ENCODE data around the gene TLE7.
A peak's percentile ranks its signal among the peaks of the same experiment; 100 is the strongest.

Gene TLE7

GRCh38 chr16:71442051-71442440 is at the start of gene TLE7:
Gene TLE7, minus strand, starts transcription at chr16:71442054. Its CDS starts 8,730 bp downstream, at chr16:71433324.
- no peak for DNase-seq

- no peak for DNase-seq
These were observed 49.2 kb upstream of the TLE7 start for GRCh38 chr16:71491054-71491453.

DNA sequence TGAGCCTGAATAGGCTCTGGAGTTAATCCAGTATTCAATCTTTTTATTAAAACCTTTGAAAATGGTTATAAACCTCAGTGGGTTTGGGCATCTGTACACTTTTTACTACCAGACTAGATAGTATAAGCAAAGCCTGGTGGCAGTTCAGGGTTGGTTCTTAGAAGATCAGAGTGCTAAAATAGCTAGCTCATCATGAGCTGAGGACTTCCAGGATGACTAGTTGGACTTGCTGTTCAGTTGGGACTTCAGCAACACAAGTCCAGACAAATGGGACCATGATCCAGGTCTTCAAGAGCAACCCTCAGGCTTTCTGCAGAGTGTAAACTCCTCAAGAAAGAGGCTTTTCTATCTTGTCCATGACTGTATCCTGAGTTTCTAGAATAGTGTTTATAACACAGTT is 48.5 kb upstream of the TLE7 start:
- DNase-seq: no peak

- DNase-seq: no peak
These were observed 47.3 kb upstream of the TLE7 start, which contains the start of gene ZNF19 for GRCh38 chr16:71489122-71489521. Gene ZNF19, minus strand, starts transcription at chr16:71489324. Its CDS starts 7,210 bp downstream, at chr16:71482114.

DNA sequence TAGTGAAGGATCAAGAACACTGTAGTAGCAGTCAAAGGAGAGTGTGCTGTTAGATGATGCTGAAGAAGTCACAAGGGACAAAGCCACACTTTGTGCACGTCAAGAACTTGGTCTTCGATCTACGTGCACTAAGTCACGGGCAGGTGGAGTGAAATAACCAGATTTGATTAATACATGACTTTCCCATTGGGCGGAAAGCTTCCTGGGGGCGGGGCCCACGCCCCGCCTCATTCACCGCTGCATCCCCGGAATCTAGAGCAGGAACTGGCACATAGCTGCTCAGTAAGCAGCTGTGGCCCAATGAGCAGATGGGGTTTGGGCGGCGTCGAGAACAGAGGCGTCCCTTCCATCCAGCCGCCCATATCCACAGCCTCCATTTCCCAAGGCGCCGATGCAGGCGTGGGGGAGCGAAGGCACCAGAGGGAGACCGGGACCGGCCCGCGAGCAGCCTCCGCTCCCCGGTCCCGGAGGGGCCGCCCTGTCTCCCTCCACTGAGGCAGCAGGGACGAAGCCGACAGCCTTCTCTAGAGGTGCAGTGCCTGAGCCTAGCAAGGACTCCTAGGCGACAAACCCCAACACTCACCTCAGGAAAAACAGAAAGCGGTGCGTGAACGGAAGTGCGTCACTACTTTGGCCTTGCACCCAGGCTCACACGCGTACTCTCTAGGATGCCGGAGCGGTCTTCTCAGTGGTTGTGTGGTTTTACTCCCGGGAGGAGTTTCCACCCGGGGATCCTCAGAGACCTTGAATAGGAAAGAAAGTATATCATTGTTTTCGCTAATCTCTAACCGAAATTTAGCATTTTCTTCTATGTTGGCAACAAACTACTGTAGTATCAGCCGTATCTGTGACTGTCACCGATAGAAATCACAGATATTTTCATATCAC is 42.4 kb upstream of the TLE7 start:
- peak; percentile 32 to 77 for DNase-seq

- no peak for DNase-seq
These were observed 40.7 kb upstream of the TLE7 start for GRCh38 chr16:71482569-71482968.

- DNase-seq: no peak
These were observed 39.1 kb upstream of the TLE7 start for GRCh38 chr16:71480956-71481355.

DNA sequence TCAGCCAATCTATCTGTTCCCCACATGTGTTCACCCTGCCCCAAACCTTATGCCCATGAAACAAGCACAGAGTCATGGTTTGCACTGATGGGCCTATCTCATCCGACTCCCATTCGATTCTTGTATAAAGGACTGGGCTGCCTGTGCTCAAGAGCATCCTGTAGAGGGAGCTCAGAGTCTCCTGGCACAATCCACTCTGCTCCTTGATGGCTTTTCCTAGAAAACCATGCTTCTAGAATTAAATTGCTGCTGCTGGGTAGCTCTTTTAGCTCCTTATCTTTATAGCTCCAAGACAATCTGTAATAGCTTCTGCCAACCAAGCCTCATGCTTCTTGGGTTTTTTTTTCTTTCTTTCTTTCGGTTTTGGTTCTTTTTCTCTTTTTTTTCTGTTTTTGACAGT is 37.6 kb upstream of the TLE7 start:
- peak in 1 of 2 experiments; percentile 5 for DNase-seq

GRCh38 chr16:71476457-71477124 is 34.7 kb upstream of the TLE7 start:
- DNase-seq: no peak

DNA sequence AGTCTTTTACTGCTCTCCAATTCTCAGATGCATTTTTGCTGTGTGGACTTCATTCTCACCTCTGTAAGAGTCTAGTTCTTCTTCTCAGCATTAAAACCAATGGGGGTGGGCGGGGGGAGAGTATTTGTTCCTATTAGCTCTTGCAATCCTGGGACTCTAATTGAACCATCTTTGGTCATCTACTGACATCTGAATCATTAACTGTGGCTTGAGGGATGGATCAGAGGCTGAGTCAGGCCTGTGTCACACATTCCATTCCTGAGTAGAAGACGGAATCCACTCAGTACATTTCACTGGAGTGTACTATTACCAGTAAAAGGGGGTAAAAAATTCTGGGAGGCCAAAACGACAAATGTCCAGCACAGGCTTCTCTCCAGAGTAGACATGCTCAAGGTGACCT is 33.0 kb upstream of the TLE7 start:
- no peak for DNase-seq

GRCh38 chr16:71473891-71474290 is 32.0 kb upstream of the TLE7 start:
- DNase-seq: no peak

DNA sequence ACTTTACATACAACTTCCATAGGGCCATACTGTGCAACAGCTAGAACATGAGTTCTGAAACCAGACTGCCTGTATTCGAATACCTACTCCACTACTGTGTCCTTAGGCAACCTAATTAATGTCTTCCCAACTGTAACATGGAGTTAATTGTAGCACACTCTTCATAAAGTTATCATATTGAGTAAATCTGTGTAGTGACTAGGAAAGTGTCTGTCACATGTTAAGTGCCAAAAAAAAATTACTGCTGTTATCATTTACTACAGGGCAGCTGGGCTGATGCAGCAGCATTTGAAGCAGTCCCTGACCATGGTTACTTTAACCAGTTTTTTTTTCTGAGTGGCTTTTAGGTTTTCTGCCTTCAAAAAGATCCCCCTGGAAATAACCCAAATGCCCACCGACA is 31.1 kb upstream of the TLE7 start:
- no peak for DNase-seq

- DNase-seq: no peak
These were observed 30.2 kb upstream of the TLE7 start for GRCh38 chr16:71472051-71472450.

DNA sequence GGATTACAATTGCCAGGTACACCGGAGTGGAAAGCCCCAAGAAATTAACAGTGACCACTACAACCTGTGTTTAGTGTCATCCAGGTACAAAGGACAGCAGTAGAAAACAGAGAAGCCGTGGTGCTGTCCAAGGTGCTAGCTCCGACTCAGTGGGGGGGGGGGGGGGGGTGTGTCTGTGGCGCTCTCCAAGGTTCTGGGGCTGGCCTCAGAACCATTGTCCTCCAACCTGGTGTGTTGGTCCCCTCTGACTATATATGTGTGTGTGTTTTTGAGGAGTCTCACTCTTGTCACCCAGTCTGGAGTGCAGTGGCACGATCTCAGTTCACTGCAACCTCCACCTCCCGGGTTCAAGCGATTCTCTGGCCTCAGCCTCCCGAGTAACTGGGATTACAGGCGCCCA is 26.0 kb upstream of the TLE7 start:
- DNase-seq: no peak

DNA sequence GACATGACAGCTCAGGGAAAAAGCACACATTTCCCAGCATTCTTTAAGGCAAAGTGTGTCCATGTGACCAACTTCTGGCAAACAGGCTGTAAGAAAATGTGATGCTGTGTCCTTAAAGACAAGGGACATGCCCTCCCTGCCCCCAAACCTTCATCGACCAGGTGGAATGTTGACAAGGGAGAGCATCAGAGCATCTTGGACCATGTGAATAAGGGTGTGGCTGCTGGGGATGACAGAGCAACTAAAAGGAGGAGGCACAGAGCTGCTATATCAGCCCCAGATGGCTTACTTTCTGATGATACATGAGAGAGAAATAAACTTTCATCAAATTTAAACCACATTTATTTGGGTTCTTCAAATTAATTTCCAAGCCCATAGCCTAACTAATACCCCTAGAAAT is 22.4 kb upstream of the TLE7 start:
- DNase-seq: no peak

- DNase-seq: peak; percentile 8 to 62
These were observed 20.1 kb upstream of the TLE7 start, which contains the start of gene ZNF23 for GRCh38 chr16:71461686-71462648. Gene ZNF23, minus strand, starts transcription at chr16:71462247. Its CDS starts 5,451 bp downstream, at chr16:71456796.

DNA sequence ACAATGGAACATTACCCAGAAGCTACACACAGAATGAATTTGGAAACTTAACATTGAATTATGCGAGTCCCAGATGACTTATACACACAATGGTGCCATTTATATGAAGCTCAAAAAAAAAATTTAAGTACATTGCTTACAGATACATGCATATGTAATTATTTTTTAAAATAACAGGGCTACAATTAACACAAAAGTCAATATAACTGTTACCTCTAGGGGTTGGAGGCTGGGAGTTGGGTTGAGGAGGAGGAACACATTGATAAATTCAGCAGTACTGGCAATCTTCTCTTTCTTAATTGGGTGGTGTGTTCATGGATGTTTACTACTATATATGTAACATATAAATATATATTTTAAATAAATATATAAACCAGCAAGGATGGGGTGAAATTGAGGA is 19.1 kb upstream of the TLE7 start:
- DNase-seq: no peak

- DNase-seq: no peak
These were observed 18.4 kb upstream of the TLE7 start for GRCh38 chr16:71460236-71460635.

DNA sequence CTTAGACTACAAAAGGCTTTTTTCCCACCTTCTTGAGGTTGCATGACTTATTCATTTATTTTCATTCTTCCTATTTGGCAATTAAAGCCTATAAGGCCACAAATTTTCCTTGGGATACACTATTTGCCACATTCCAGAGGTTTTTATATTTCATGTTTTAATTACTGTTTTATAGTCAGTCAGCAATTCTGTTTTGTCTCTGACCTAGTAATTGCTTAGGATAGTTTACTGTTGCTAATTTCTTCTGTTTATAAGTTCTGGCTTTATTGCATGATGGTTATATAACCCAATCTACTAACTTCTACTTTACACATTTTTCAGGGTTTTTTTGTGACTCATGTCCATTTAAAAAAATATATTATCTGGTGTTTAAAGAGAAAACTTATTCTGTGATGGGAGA is 17.7 kb upstream of the TLE7 start:
- DNase-seq: no peak

GRCh38 chr16:71456801-71457200 is 14.9 kb upstream of the TLE7 start:
- no peak for DNase-seq

GRCh38 chr16:71453036-71453435 is 11.2 kb upstream of the TLE7 start:
- DNase-seq: no peak

- no peak for DNase-seq
These were observed 7.2 kb upstream of the TLE7 start for GRCh38 chr16:71449020-71449419.

Measured in NCI-H446 (cell line).